ENCODE data around the gene AVPI1. TPM values are rescaled to one million over a fixed set of nuclear protein-coding genes. Genes with fewer than 3 reads are reported as not detected.
A peak's percentile ranks its signal among the peaks of the same experiment; 100 is the strongest.

The AVPI1 gene
- polyA plus RNA-seq, 3 donors = 2.0 to 11.2 (median 2.9) TPM

- Histone ChIP-seq H3K27ac (ENCODE audit: low read depth in 1 of 2, low read length in 2 of 2) (no peak overlapping the region), H3K79me2 (ENCODE audit: insufficient read depth, low read length) (peaks cover 19% of the 10 kb centered on the region), H3K36me3 (replicated peaks in 1 of 2; ENCODE audit: control insufficient read depth in 1 of 2, insufficient read depth in 2 of 2, low read length in 2 of 2) (peaks cover 0 to 4% of the 10 kb centered on the region in 2 donors), H4K20me1 (ENCODE audit: insufficient read depth, low read length) (peaks cover 7% of the 10 kb centered on the region), H3K9me3 (replicated peaks in 1 of 2; ENCODE audit: control insufficient read depth in 1 of 2, insufficient read depth in 1 of 2, low read length in 2 of 2) (no peaks in the 10 kb centered on the region), H3K4me2 (replicated peaks; ENCODE audit: extremely low read depth, low read length, poor library complexity, severe bottlenecking) (no peak overlapping the region), H3K9ac (ENCODE audit: insufficient read depth, low read length, poor library complexity, severe bottlenecking) (no peak overlapping the region), H3K27me3 (ENCODE audit: control insufficient read depth in 2 of 2, insufficient read depth in 2 of 2, low read length in 2 of 2) (no peaks in the 10 kb centered on the region), H3K4me1 (ENCODE audit: control insufficient read depth in 1 of 2, insufficient read depth in 2 of 2, low read length in 2 of 2) (peaks cover 20 to 23% of the 10 kb centered on the region in 2 donors), H3K4me3 (replicated peaks in 1 of 3; ENCODE audit: low read depth in 2 of 3, low read length in 3 of 3) (no peak overlapping the region), H2AFZ (ENCODE audit: insufficient read depth, low read depth, low read length, poor library complexity, severe bottlenecking) (no peak overlapping the region)
- no peak overlapping the region for H3K4me3 Mint-ChIP-seq
- H3K27me3 Mint-ChIP-seq (ENCODE audit: low read depth in 3 of 3) = peaks cover 0 to 3% (median 2%) of the 10 kb centered on the region in 3 donors
- H3K27ac Mint-ChIP-seq = peak overlapping the region in 1 of 7 donors; percentile 34
- H3K9me3 Mint-ChIP-seq = no peaks in the 10 kb centered on the region
- DNase-seq = no peak
- intact Hi-C loops (cut with micrococcal nuclease) = loop anchor here (5.0 to 10.0 kb wide), 2 partner anchors 57 to 159 kb away; partner anchors contain the start of gene ANKRD2 (in 1 of the 2)
- TF ChIP-seq, protein P1, sequence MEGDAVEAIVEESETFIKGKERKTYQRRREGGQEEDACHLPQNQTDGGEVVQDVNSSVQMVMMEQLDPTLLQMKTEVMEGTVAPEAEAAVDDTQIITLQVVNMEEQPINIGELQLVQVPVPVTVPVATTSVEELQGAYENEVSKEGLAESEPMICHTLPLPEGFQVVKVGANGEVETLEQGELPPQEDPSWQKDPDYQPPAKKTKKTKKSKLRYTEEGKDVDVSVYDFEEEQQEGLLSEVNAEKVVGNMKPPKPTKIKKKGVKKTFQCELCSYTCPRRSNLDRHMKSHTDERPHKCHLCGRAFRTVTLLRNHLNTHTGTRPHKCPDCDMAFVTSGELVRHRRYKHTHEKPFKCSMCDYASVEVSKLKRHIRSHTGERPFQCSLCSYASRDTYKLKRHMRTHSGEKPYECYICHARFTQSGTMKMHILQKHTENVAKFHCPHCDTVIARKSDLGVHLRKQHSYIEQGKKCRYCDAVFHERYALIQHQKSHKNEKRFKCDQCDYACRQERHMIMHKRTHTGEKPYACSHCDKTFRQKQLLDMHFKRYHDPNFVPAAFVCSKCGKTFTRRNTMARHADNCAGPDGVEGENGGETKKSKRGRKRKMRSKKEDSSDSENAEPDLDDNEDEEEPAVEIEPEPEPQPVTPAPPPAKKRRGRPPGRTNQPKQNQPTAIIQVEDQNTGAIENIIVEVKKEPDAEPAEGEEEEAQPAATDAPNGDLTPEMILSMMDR (IDR thresholded peaks at IDR 0.05) = no peak
- H3K4me1 Mint-ChIP-seq = peaks cover 26% of the 10 kb centered on the region
- H3K36me3 Mint-ChIP-seq = peaks cover 3 to 7% of the 10 kb centered on the region in 2 donors
- WGBS (ENCODE audit: insufficient coverage) = 90% methylated on average over 4 of the region's 6 CpGs
These were observed 47.0 kb upstream of the AVPI1 start for GRCh38 chr10:97734021-97734420.

GRCh38 chr10:97733256-97733655 is 46.2 kb upstream of the AVPI1 start:
- H3K4me1 Mint-ChIP-seq = peaks cover 23% of the 10 kb centered on the region
- peaks cover 2 to 4% of the 10 kb centered on the region in 2 donors for H3K36me3 Mint-ChIP-seq
- intact Hi-C loops (cut with micrococcal nuclease) = loop anchor here (5.0 to 10.0 kb wide), 2 partner anchors 56 to 158 kb away; partner anchors contain the start of gene ANKRD2 (in 1 of the 2)
- no peak overlapping the region for H3K4me2 ChIP-seq (replicated peaks; ENCODE audit: extremely low read depth, low read length, poor library complexity, severe bottlenecking)
- DNase-seq = no peak
- no peaks in the 10 kb centered on the region for H3K36me3 ChIP-seq (replicated peaks in 1 of 2; ENCODE audit: control insufficient read depth in 1 of 2, insufficient read depth in 2 of 2, low read length in 2 of 2)
- no peaks in the 10 kb centered on the region for H3K9me3 ChIP-seq (replicated peaks in 1 of 2; ENCODE audit: control insufficient read depth in 1 of 2, insufficient read depth in 1 of 2, low read length in 2 of 2)
- no peak overlapping the region for H3K9ac ChIP-seq (ENCODE audit: insufficient read depth, low read length, poor library complexity, severe bottlenecking)
- H3K27ac ChIP-seq (ENCODE audit: low read depth in 1 of 2, low read length in 2 of 2) = no peak overlapping the region
- H3K9me3 Mint-ChIP-seq = peaks cover 0 to 3% (median 0%) of the 10 kb centered on the region in 7 donors
- H3K4me1 ChIP-seq (ENCODE audit: control insufficient read depth in 1 of 2, insufficient read depth in 2 of 2, low read length in 2 of 2) = peaks cover 20 to 24% of the 10 kb centered on the region in 2 donors
- H3K4me3 ChIP-seq (replicated peaks in 1 of 3; ENCODE audit: low read depth in 2 of 3, low read length in 3 of 3) = no peak overlapping the region
- no peaks in the 10 kb centered on the region for H3K27me3 ChIP-seq (ENCODE audit: control insufficient read depth in 2 of 2, insufficient read depth in 2 of 2, low read length in 2 of 2)
- H3K27ac Mint-ChIP-seq = no peak overlapping the region
- no CpG with 5 or more reads among the region's 5 CpGs for WGBS (ENCODE audit: insufficient coverage)
- peaks cover 11% of the 10 kb centered on the region for H3K79me2 ChIP-seq (ENCODE audit: insufficient read depth, low read length)
- TF ChIP-seq, protein P1 (IDR thresholded peaks at IDR 0.05) = no peak
- H4K20me1 ChIP-seq (ENCODE audit: insufficient read depth, low read length) = peaks cover 5% of the 10 kb centered on the region
- H3K4me3 Mint-ChIP-seq = no peak overlapping the region
- no peak overlapping the region for H2AFZ ChIP-seq (ENCODE audit: insufficient read depth, low read depth, low read length, poor library complexity, severe bottlenecking)
- peaks cover 0 to 3% (median 2%) of the 10 kb centered on the region in 3 donors for H3K27me3 Mint-ChIP-seq (ENCODE audit: low read depth in 3 of 3)

Data from CD14-positive monocyte (primary cell).